ENCODE measurements around the gene C1QTNF8.

The C1QTNF8 gene

GRCh38 chr16:1047801-1048200 is 48.2 kb downstream of the C1QTNF8 start:
- no peak for DNase-seq (ENCODE audit: low read depth in 2 of 3, low spot score in 1 of 3)

- DNase-seq (ENCODE audit: low read depth in 2 of 3, low spot score in 1 of 3) = no peak
Measured at GRCh38 chr16:1047123-1047522, 48.9 kb downstream of the C1QTNF8 start.

- no peak for DNase-seq (ENCODE audit: low read depth in 2 of 3, low spot score in 1 of 3)
Measured at GRCh38 chr16:1045993-1046911, 49.8 kb downstream of the C1QTNF8 start.

- no peak for DNase-seq (ENCODE audit: low read depth in 2 of 3, low spot score in 1 of 3)
Measured at GRCh38 chr16:1045310-1045992, 50.6 kb downstream of the C1QTNF8 start.

- DNase-seq (ENCODE audit: low read depth in 2 of 3, low spot score in 1 of 3) = no peak
Measured at GRCh38 chr16:1044460-1045309, 51.4 kb downstream of the C1QTNF8 start.

- DNase-seq (ENCODE audit: low read depth in 2 of 3, low spot score in 1 of 3) = no peak
Measured at GRCh38 chr16:1043881-1044451, 52.1 kb downstream of the C1QTNF8 start.

- DNase-seq (ENCODE audit: low read depth in 2 of 3, low spot score in 1 of 3) = no peak
Measured at GRCh38 chr16:1042866-1043265, 53.2 kb downstream of the C1QTNF8 start.

- no peak for DNase-seq (ENCODE audit: low read depth in 2 of 3, low spot score in 1 of 3)
Measured at GRCh38 chr16:1042049-1042744, 53.8 kb downstream of the C1QTNF8 start.

- DNase-seq (ENCODE audit: low read depth in 2 of 3, low spot score in 1 of 3) = no peak
Measured at GRCh38 chr16:1040346-1040745, 55.7 kb downstream of the C1QTNF8 start.

GRCh38 chr16:1039762-1040161 is 56.3 kb downstream of the C1QTNF8 start:
- no peak for DNase-seq (ENCODE audit: low read depth in 2 of 3, low spot score in 1 of 3)

GRCh38 chr16:1038932-1039331 is 57.1 kb downstream of the C1QTNF8 start:
- no peak for DNase-seq (ENCODE audit: low read depth in 2 of 3, low spot score in 1 of 3)
